HG03135 (cell line): ENCODE results near the gene ASIC4.

Experiments
- ATAC-seq: cut with Tn5 transposase; IDR thresholded peaks from one replicate; pipeline ENCODE4 v1.9.1; 2021; ENCODE audit warnings: mild to moderate bottlenecking, moderate library complexity; ENCODE audit not compliant: unreplicated experiment

ASIC4 gene

DNA sequence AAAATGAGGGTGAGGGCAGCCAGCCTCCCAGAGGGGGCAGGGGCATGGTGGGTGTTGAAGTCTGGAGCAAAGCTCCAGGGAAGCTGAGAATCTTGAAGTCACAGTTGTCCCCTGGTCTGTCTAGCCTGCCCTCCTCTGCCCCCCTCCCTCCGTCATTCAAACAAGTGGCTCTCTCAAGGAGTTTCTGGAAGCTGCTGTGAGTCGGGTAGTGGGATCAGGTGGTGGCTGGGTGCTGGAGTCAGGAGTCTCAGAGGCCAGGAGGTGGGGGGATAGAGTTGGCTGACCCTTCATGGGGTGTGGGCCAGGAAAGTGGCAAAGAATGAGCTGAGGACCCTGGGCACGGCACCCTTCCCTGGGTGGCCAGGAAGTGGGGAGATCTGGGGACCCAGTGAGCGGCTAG, 495 bp upstream of the ASIC4 start:
- ATAC-seq = no peak

- no peak for ATAC-seq
These were observed 554 bp downstream of the ASIC4 start for GRCh38 chr2:219514836-219515235.

DNA sequence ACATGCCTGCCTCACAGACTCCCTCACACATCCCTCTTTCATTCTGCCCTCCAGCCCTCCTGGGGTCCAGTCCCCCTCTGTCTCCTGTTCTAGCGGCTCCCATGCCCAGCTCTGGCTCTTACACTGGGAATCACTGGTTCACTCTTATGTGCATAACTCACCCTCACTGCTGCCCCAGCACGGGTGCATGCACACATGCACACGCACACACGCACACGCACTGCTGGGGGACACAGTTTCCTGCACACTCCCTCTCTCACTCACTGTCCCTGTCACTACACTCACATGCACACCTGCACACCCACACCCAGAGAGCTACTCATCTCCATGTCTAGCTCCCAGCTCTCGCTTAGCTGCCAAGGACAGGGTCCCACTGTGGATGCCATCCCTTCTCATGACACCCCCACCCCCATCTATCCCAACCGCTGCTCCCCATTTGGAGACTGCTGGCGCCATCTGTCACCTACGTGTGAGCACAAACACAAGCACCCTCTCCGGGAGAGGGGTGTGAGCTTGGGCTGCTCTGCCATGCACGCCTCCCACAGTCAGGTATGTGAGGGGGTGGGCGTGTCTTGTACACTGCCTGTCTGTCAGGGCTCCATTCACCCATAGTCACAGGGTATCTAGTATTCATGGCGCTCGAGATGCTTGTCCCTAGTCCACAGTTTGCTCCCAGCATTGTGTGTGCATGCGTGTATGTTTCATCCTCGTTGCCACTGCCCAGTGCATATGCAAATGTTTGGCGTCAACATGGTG, 1.8 kb downstream of the ASIC4 start:
- ATAC-seq = no peak

DNA sequence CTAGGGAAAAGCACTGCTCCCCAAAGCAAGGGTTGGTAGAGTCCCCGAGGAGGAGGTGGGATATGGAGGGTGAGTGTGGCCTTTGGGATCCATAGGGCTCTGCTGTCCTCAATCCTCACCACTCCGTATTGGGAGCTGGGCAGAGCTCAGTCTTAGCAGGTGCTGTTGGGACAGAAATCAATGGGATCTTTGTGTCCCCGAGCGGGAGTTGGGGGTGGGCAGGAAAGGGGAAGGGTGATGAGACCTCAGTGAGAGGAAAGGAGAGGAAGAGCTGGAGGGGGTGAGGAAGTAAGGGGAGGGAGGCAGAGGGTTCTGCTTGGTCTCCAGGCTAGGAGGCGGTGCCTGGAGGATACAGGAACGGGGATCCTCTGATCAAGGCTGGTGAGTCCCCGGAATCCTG, 2.6 kb downstream of the ASIC4 start:
- no peak for ATAC-seq

DNA sequence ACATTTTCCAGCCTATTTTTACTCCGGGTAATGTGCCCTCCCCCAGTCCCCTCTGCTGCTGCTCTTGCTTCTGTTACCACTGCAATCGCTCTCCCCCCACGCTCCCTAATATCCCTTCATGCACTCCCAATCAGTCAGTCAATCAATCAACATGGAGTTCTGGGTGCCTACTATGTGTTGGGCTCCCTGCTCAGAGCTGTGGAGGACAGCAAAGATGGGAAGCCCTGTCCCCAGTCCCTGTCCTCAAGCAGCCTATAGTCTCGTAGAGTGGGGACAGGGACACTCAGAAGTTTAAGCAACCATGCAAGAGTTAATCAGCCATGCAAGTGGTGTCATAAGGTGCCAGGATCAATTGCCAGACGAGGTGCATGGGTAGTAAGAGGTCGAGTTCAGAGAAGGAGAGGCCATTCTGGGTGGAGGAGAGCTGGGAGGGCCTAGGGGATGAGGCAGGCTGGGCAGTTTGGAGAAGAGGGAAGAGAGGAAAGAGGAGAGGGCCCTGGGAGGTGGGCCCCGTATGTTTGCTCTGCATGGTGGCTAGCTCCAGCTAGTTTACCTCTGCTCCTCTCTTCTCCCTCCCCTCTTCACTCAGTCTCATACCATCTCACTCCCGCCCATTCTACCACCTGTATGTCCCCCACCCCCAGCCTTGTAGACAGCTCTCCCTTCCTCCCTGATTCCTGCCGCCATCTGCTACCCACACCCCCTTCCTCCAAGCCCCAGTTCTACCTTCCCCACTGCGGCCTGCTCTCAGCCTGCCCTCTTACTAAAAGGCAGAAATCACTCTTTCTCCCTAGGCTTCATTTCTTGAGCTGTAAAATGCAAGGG, 3.9 kb downstream of the ASIC4 start:
- no peak for ATAC-seq

- ATAC-seq = no peak
These were observed 5.2 kb downstream of the ASIC4 start for GRCh38 chr2:219519526-219519916.

DNA sequence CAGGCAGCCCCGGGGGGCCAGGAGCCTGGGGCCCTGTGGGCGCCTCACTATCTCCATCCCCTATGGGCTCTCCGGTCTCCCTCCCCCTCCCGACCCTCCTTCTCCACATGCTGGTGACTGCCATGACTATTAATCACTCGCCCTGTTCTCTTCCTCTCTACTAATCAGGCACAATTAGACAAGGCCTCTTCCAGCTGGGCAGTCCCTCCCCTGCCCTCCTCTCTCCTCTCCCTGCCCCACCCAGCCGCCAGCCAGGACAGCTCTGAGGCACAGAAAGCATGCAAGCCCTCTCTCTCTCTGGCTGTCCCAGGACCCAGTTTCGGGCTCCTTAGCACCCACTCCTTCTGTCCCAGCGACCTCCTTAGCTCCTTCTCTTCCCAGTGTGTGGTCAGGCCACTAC, 5.8 kb downstream of the ASIC4 start:
- ATAC-seq = no peak

DNA sequence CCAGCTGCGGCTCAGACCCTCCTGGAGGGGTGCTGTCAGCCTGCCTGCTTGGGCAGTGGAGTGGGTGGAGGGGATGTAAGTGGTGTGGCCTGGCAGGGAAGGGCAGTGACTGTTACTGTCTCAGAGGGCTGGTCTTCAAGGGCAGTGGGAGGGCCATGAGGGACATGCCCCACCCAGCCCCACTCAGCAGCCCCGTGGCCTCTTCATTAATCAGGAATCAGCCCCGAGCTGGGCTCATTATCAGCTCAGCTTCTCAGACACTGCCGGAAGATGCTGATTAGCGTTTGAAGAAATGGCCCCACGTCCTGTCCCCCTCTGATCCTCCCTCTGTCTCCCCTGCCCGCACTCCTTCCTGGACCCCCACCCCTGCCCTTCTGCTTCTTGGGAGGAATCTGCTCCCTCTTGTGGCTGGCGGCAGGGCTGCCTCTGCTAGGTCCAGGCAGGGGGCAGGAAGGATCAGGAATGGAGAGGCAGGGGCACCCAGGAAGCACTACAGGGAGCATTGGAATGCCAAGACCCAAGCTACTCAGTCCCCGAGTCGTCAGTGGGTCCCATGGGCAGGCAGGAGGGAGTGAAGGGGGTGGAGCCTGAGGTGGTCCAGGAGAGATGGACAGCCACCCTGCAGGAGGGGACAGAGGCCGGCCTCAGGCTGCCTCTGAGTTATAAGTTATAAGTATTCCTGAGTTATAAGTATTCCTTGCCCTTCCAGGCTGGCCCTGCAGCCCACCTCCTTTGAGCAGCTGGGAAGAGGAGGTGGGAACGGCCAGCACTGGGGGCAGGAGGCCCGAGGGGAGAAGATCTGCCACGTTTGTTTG, 7.0 kb downstream of the ASIC4 start:
- ATAC-seq = no peak

GRCh38 chr2:219522111-219523030, 8.1 kb downstream of the ASIC4 start:
- no peak for ATAC-seq

DNA sequence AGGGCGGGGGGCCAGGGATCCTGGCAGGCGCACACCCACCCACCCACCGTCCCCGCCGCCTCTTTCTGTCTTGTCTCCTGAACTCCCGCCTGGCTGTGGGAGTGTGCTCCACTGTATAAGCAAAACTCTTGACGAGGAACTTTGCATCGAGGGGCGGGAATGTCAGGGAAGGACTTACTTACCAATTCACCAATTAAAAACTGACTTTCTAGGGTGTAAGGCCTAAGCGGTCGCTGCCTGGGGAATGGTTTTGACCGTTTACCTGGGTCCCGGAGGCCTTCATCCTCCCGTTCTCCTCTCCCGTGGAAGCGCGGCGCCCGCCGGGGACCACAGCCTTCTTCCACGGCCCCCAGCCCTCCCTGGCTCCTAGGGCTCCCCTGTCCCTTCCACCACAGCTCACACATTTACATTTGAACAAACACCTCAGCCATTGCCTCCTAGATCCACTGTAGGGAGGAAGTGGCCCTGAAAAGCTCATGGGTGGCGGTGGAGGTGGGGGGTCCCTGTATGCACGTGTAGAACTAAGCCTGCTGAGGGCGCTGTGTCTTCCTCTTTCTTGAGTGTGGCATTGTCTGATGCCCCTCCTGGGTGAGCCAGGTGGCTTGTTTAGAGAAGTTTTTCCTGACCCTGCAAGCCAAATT, 8.9 kb downstream of the ASIC4 start:
- no peak for ATAC-seq

DNA sequence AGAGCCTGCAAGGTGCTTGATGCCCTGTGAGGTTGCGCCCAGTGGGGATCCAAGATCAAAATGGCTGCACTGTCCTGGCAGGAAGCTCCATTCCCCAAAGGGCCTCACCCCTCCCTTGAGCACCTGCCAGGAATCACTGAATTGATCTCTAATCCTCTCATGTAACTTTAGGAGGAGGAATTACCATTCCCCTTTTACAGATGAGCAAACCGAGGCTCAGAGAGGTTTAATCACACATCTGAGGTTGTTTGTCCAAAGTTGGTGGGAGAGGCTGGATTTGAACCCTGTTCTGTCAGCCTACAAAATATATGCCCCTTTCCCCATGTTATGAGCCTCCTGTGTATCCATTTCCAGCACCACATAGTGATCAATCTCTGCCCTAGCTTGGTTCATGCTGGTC, 10.5 kb downstream of the ASIC4 start:
- no peak for ATAC-seq

DNA sequence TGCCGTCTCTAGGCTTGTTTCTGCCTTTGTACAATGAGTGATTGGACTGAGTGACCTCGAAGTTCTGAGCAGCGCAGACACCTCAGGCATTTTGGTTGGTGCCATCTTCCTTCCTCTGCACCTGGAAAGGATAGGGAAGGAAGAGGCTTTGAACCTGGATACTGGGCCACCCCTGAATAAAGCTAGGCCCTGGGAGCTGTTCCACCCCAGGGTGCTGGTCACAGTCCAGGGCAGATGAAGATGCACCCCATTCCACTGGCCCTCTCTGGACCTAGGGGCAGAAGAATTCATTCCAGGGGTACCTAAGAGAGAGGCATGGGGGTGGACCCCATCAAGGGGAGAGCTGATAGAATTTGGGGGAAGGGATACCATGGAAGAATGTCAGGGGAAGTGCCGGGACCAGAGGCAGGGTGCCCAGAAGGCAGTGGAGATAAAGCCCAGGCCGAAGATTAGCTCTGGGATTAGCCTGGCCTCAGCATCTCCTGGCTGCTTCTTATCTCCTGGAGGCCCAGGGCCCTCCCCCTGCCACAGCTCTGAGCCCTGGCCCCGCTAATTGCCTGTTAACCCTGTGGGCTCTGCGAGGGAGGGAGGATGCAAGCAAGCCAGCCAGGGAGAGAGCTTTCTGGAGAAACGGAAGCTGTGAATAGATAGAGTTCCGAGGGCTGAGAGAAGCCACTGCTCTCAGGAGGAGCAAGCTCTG, 11.4 kb downstream of the ASIC4 start:
- ATAC-seq = no peak

DNA sequence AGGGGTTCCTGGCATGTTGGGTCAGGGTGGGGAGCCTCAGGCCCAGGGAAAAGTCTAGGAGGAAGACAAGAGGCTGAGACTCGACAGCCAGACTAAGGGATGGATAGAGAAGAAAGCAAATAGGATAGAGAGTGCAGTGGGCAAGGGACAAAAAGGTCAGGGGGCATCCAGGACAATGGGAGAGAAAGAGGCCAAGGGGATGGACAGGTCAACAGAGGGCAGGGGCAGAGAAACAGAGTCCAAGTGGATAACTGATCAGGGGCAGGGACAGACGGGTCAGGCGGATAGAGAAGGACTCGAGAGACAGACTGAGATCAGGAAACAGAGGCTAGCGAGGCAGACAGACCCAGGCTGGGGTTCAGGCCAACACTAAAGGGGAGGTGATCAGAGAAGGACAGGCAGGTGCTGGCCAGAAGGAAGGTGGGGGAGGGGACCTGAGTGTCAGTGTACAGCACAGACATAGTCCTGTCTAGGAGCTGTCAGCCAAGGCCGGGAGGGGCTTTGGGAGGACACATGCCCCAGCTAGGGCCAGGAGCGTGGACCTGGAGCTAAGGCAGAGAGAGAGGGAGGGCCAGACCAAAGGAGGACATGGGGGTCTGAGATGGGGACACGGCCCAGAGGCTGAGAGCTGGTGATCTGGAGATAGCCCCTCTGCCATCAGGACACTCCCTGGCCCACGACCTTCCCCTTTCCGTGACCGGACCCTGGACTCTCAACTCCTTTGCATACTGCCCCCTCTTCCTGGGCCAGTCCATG, 12.2 kb downstream of the ASIC4 start:
- no peak for ATAC-seq

GRCh38 chr2:219527076-219527394, 12.8 kb downstream of the ASIC4 start:
- no peak for ATAC-seq

DNA sequence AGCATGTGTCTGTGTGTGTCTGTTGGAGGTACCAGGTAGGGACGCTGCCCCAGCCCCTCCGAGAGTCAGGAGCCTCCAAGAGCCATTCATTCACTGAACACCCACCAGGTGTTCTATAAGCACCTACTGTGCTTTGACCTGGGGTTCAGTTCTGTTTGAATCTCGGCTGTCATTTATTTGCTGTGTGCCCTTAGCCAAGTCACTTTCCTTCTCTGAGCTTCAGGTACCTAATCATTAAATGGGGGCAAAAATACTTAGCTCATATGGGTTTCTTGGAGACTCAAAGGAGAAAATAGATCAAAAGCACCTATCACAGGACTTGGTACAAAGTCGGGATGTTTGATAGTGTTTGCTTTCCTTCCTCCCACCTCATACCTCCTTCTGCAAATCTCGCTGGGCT, 13.2 kb downstream of the ASIC4 start:
- no peak for ATAC-seq

DNA sequence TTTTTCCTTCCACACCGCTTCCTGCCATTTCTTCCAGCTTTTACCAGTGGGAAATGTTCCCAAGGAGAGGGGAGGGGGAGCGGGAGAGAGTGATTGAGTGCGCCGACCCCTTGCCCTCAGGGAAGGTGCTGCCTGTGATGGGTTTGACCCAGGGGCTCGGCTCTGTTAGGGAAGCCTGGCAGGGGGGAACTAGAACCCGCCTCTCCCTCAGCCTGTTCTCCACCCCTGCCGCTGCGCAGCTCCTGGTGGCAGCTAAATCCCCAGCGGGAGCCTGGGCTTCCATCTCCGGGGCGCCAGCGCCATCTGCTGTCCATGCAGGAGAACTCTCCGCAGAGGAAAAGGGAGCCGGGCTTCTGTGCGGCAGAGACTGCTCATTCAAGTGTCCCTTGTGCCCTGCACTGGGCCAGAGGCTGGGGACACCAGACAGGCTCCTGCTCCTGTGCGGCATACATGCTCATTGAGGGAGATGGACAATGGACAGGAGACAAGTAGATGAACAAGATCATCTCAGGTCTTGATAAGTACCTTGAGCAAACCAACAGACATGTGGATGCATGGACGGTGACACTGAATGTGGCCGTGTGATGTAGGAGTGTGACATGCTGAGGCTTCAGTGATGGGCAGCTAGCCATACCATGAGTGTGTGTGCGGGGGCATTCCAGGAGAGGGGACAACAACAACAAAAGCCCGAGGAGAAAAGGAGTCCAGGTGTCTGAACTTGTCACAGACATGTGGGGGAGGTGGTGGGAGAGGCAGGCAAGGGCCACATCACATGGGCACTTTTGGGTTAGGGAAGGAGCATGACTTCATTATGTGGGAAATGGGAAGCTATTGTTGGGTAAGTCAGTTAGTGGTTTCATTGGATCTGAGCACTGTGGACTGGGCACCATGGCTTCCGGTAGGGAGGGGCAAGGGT, 16.0 kb downstream of the ASIC4 start:
- ATAC-seq = peak; percentile 86

DNA sequence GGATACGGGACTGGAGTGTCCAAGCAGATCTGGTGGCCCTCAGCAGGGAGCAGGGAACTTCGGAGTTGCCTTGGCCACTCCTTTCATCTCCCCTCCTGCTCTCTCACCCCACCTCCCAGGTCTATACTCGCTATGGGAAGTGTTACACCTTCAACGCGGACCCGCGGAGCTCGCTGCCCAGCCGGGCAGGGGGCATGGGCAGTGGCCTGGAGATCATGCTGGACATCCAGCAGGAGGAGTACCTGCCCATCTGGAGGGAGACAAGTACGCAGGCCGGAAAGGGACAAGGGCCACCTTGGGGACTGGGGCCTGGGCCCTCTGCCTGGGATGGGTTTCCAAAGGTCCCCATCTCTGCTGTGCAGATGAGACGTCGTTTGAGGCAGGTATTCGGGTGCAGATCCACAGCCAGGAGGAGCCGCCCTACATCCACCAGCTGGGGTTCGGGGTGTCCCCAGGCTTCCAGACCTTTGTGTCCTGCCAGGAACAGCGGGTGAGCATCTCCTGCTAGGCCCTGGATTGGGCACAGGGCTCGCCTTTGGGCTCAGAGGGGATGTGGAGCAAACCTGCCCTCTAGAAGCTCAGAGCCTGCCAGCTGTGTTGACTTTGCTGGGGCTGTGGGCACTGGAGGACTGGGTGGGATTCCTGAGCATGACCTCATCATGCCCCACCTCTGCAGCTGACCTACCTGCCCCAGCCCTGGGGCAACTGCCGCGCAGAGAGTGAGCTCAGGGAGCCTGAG, 17.5 kb downstream of the ASIC4 start:
- ATAC-seq = no peak
